ENCODE measurements around the gene USP17L25. TPM values are rescaled to one million over a fixed set of nuclear protein-coding genes. Genes with fewer than 3 reads are reported as not detected.
"Not testable (repeated sequence)": the region's sequence is repeated elsewhere in the genome, so short reads cannot be mapped to it uniquely, and the experiment has no call there.

The USP17L25 gene, protein sequence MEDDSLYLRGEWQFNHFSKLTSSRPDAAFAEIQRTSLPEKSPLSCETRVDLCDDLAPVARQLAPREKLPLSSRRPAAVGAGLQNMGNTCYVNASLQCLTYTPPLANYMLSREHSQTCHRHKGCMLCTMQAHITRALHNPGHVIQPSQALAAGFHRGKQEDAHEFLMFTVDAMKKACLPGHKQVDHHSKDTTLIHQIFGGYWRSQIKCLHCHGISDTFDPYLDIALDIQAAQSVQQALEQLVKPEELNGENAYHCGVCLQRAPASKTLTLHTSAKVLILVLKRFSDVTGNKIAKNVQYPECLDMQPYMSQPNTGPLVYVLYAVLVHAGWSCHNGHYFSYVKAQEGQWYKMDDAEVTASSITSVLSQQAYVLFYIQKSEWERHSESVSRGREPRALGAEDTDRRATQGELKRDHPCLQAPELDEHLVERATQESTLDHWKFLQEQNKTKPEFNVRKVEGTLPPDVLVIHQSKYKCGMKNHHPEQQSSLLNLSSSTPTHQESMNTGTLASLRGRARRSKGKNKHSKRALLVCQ
- not detected for polyA plus RNA-seq (2013, experiment 1 of 4)
- not detected for polyA plus RNA-seq (2013, experiment 2 of 4)
- polyA plus RNA-seq (2013, experiment 3 of 4) = not detected
- polyA plus RNA-seq (2013, experiment 4 of 4) = not detected

DNA sequence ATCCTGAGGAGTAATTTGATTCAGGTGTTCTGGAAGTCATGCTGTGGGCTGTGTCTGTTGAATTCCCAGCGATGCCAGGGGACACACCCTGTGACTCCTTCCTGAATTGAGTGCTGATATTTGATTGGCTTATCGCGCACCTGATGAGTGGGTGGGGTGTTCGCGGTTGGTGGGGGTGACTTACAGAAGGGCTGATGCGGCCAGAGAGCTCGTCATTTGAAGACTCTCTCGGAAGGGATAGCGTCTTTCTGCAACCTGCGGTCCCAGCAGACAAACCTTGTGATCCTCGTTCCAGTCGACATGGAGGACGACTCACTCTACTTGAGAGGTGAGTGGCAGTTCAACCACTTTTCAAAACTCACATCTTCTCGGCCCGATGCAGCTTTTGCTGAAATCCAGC is at the start of gene USP17L25:
TSS of gene USP17L25 (plus strand) at position 301 of the 400 bp plus-strand sequence. CDS start at position 301, 0 bp downstream.
- H3K36me3 ChIP-seq (ENCODE audit: control insufficient read depth, insufficient read depth, low read length); H3K4me3 ChIP-seq (ENCODE audit: insufficient read depth, low read depth, low read length); H3K27ac ChIP-seq (ENCODE audit: insufficient read depth, low read depth, low read length, poor library complexity, severe bottlenecking); H3K27me3 ChIP-seq (ENCODE audit: control insufficient read depth, insufficient read depth, low read length, poor library complexity, severe bottlenecking); H3K9me3 ChIP-seq (ENCODE audit: control insufficient read depth, low read length); H3K4me1 ChIP-seq (ENCODE audit: control insufficient read depth, insufficient read depth, low read length): not testable (repeated sequence)
- no CpG with 5 or more reads among the region's 15 CpGs for WGBS, 2 experiments

DNA sequence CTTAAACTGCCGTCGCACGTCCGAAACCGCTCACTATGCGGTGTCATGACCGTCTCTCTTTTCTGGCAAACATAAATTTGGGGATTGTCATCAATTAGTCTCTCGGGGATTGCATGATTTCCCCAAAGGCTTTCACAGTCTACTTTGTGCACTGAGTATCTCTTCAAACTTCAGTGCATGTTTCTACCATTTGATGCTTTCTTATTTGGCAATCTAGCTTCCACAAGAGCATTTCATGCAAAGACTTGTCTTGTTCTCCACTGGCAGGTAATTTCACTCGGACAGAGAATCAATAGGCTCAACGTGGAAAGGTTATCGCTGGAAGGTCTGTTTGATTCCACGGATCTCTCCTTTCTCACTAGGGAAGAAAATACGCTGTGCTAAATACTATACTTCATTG is 5.5 kb upstream of the USP17L25 start:
- H3K9me3 ChIP-seq (ENCODE audit: control insufficient read depth, low read length); H3K27me3 ChIP-seq (ENCODE audit: control insufficient read depth, insufficient read depth, low read length, poor library complexity, severe bottlenecking); H3K27ac ChIP-seq (ENCODE audit: insufficient read depth, low read depth, low read length, poor library complexity, severe bottlenecking); H3K36me3 ChIP-seq (ENCODE audit: control insufficient read depth, insufficient read depth, low read length); H3K4me3 ChIP-seq (ENCODE audit: insufficient read depth, low read depth, low read length); H3K4me1 ChIP-seq (ENCODE audit: control insufficient read depth, insufficient read depth, low read length): not testable (repeated sequence)
- 71 to 82% methylated on average over 1 of the region's 13 CpGs for WGBS, 2 experiments

DNA sequence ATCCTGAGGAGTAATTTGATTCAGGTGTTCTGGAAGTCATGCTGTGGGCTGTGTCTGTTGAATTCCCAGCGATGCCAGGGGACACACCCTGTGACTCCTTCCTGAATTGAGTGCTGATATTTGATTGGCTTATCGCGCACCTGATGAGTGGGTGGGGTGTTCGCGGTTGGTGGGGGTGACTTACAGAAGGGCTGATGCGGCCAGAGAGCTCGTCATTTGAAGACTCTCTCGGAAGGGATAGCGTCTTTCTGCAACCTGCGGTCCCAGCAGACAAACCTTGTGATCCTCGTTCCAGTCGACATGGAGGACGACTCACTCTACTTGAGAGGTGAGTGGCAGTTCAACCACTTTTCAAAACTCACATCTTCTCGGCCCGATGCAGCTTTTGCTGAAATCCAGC is 4.8 kb upstream of the USP17L25 start, which contains the start of gene USP17L24:
TSS of gene USP17L24 (plus strand) at position 301 of the 400 bp plus-strand sequence. CDS start at position 301, 0 bp downstream.
- not testable (repeated sequence) for H3K36me3 ChIP-seq (ENCODE audit: control insufficient read depth, insufficient read depth, low read length); H3K4me1 ChIP-seq (ENCODE audit: control insufficient read depth, insufficient read depth, low read length); H3K9me3 ChIP-seq (ENCODE audit: control insufficient read depth, low read length); H3K4me3 ChIP-seq (ENCODE audit: insufficient read depth, low read depth, low read length); H3K27me3 ChIP-seq (ENCODE audit: control insufficient read depth, insufficient read depth, low read length, poor library complexity, severe bottlenecking); H3K27ac ChIP-seq (ENCODE audit: insufficient read depth, low read depth, low read length, poor library complexity, severe bottlenecking)
- WGBS, 2 experiments = no CpG with 5 or more reads among the region's 15 CpGs

- H3K27me3 ChIP-seq (ENCODE audit: control insufficient read depth, insufficient read depth, low read length, poor library complexity, severe bottlenecking); H3K9me3 ChIP-seq (ENCODE audit: control insufficient read depth, low read length); H3K36me3 ChIP-seq (ENCODE audit: control insufficient read depth, insufficient read depth, low read length); H3K4me1 ChIP-seq (ENCODE audit: control insufficient read depth, insufficient read depth, low read length); H3K27ac ChIP-seq (ENCODE audit: insufficient read depth, low read depth, low read length, poor library complexity, severe bottlenecking); H3K4me3 ChIP-seq (ENCODE audit: insufficient read depth, low read depth, low read length): not testable (repeated sequence)
- WGBS, 2 experiments = no CpG with 5 or more reads among the region's 15 CpGs
These were observed 4.6 kb downstream of the USP17L25 start, which contains the start of gene USP17L26 for GRCh38 chr4:9334358-9334757. TSS of gene USP17L26 (plus strand) at chr4:9334658. CDS start at chr4:9334658, 0 bp downstream.

- no CpG with 5 or more reads among the region's 15 CpGs for WGBS, 2 experiments
- not testable (repeated sequence) for H3K27ac ChIP-seq (ENCODE audit: insufficient read depth, low read depth, low read length, poor library complexity, severe bottlenecking); H3K36me3 ChIP-seq (ENCODE audit: control insufficient read depth, insufficient read depth, low read length)
These were observed 9.4 kb downstream of the USP17L25 start, which contains the start of gene USP17L5 for GRCh38 chr4:9339103-9339502. TSS of gene USP17L5 (plus strand) at chr4:9339403. CDS start at chr4:9339403, 0 bp downstream.

DNA sequence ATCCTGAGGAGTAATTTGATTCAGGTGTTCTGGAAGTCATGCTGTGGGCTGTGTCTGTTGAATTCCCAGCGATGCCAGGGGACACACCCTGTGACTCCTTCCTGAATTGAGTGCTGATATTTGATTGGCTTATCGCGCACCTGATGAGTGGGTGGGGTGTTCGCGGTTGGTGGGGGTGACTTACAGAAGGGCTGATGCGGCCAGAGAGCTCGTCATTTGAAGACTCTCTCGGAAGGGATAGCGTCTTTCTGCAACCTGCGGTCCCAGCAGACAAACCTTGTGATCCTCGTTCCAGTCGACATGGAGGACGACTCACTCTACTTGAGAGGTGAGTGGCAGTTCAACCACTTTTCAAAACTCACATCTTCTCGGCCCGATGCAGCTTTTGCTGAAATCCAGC is 14.1 kb downstream of the USP17L25 start, which contains the start of gene USP17L27:
TSS of gene USP17L27 (plus strand) at position 301 of the 400 bp plus-strand sequence. CDS start at position 301, 0 bp downstream.
- H3K27ac ChIP-seq (ENCODE audit: insufficient read depth, low read depth, low read length, poor library complexity, severe bottlenecking); H3K4me3 ChIP-seq (ENCODE audit: insufficient read depth, low read depth, low read length); H3K36me3 ChIP-seq (ENCODE audit: control insufficient read depth, insufficient read depth, low read length); H3K4me1 ChIP-seq (ENCODE audit: control insufficient read depth, insufficient read depth, low read length); H3K27me3 ChIP-seq (ENCODE audit: control insufficient read depth, insufficient read depth, low read length, poor library complexity, severe bottlenecking); H3K9me3 ChIP-seq (ENCODE audit: control insufficient read depth, low read length): not testable (repeated sequence)
- no CpG with 5 or more reads among the region's 15 CpGs for WGBS, 2 experiments

More at GRCh38 chr4:9339103-9339502, 9.4 kb downstream of the USP17L25 start, which contains the start of gene USP17L5:
- not testable (repeated sequence) for H3K4me1 ChIP-seq (ENCODE audit: control insufficient read depth, insufficient read depth, low read length); H3K9me3 ChIP-seq (ENCODE audit: control insufficient read depth, low read length); H3K4me3 ChIP-seq (ENCODE audit: insufficient read depth, low read depth, low read length); H3K27me3 ChIP-seq (ENCODE audit: control insufficient read depth, insufficient read depth, low read length, poor library complexity, severe bottlenecking)

GRCh38 chr4:9348593-9348992 is 18.9 kb downstream of the USP17L25 start, which contains the start of gene USP17L28:
TSS of gene USP17L28 (plus strand) at chr4:9348893. CDS start at chr4:9348893, 0 bp downstream.
- not testable (repeated sequence) for H3K4me1 ChIP-seq (ENCODE audit: control insufficient read depth, insufficient read depth, low read length); H3K36me3 ChIP-seq (ENCODE audit: control insufficient read depth, insufficient read depth, low read length); H3K27me3 ChIP-seq (ENCODE audit: control insufficient read depth, insufficient read depth, low read length, poor library complexity, severe bottlenecking); H3K4me3 ChIP-seq (ENCODE audit: insufficient read depth, low read depth, low read length); H3K27ac ChIP-seq (ENCODE audit: insufficient read depth, low read depth, low read length, poor library complexity, severe bottlenecking); H3K9me3 ChIP-seq (ENCODE audit: control insufficient read depth, low read length)
- no CpG with 5 or more reads among the region's 15 CpGs for WGBS, 2 experiments

GRCh38 chr4:9350866-9351265 is 21.2 kb downstream of the USP17L25 start:
- not testable (repeated sequence) for H3K4me1 ChIP-seq (ENCODE audit: control insufficient read depth, insufficient read depth, low read length); H3K27me3 ChIP-seq (ENCODE audit: control insufficient read depth, insufficient read depth, low read length, poor library complexity, severe bottlenecking); H3K27ac ChIP-seq (ENCODE audit: insufficient read depth, low read depth, low read length, poor library complexity, severe bottlenecking); H3K9me3 ChIP-seq (ENCODE audit: control insufficient read depth, low read length); H3K4me3 ChIP-seq (ENCODE audit: insufficient read depth, low read depth, low read length); H3K36me3 ChIP-seq (ENCODE audit: control insufficient read depth, insufficient read depth, low read length)
- no CpG with 5 or more reads among the region's 18 CpGs for WGBS, 2 experiments

- not testable (repeated sequence) for H3K4me1 ChIP-seq (ENCODE audit: control insufficient read depth, insufficient read depth, low read length); H3K9me3 ChIP-seq (ENCODE audit: control insufficient read depth, low read length); H3K27ac ChIP-seq (ENCODE audit: insufficient read depth, low read depth, low read length, poor library complexity, severe bottlenecking); H3K4me3 ChIP-seq (ENCODE audit: insufficient read depth, low read depth, low read length); H3K36me3 ChIP-seq (ENCODE audit: control insufficient read depth, insufficient read depth, low read length); H3K27me3 ChIP-seq (ENCODE audit: control insufficient read depth, insufficient read depth, low read length, poor library complexity, severe bottlenecking)
- no CpG with 5 or more reads among the region's 15 CpGs for WGBS, 2 experiments
These were observed 23.6 kb downstream of the USP17L25 start, which contains the start of gene USP17L29 for GRCh38 chr4:9353338-9353737. TSS of gene USP17L29 (plus strand) at chr4:9353638. CDS start at chr4:9353638, 0 bp downstream.

- H3K4me3 ChIP-seq (ENCODE audit: insufficient read depth, low read depth, low read length); H3K4me1 ChIP-seq (ENCODE audit: control insufficient read depth, insufficient read depth, low read length); H3K9me3 ChIP-seq (ENCODE audit: control insufficient read depth, low read length); H3K27ac ChIP-seq (ENCODE audit: insufficient read depth, low read depth, low read length, poor library complexity, severe bottlenecking); H3K27me3 ChIP-seq (ENCODE audit: control insufficient read depth, insufficient read depth, low read length, poor library complexity, severe bottlenecking); H3K36me3 ChIP-seq (ENCODE audit: control insufficient read depth, insufficient read depth, low read length): not testable (repeated sequence)
- no CpG with 5 or more reads among the region's 15 CpGs for WGBS, 2 experiments
These were observed 33.1 kb downstream of the USP17L25 start, which contains the start of gene USP17L30 for GRCh38 chr4:9362829-9363228. TSS of gene USP17L30 (plus strand) at chr4:9363129. CDS start at chr4:9363129, 0 bp downstream.
